PFSK-1 (cell line): ENCODE data around the gene SORT1.
A peak's percentile ranks its signal among the peaks of the same experiment; 100 is the strongest.

ENCODE experiments used
- FOXP2 ChIP-seq: optimal IDR thresholded peaks from 2 replicates; pipeline ENCODE3; 2011; ENCODE audit warnings: borderline replicate concordance, control low read depth, inconsistent platforms; ENCODE audit not compliant: insufficient read depth; ENCODE audit errors: extremely low read length, extremely low read depth
- POLR2AphosphoS5 ChIP-seq: IDR thresholded peaks from 2 replicates; pipeline ENCODE4 v1.6.1; 2012; ENCODE audit warnings: low read depth, mild to moderate bottlenecking, control low read depth, low read length, moderate library complexity
- REST ChIP-seq, 2 experiments: IDR thresholded peaks; 2 replicates each; pipeline versions ENCODE4 v1.6.1 to v1.8.0; 2011 to 2012; ENCODE audit warnings: low read depth in 2 of 2, low read length in 2 of 2, control low read depth in 1 of 2, inconsistent platforms in 1 of 2, mild to moderate bottlenecking in 1 of 2, moderate library complexity in 1 of 2; ENCODE audit not compliant: insufficient read depth in 1 of 2
- SIN3A ChIP-seq: IDR thresholded peaks from 2 replicates; pipeline ENCODE4 v1.6.1; 2012; ENCODE audit warnings: mild to moderate bottlenecking, low read length, moderate library complexity, borderline replicate concordance; ENCODE audit not compliant: insufficient read depth
- TAF1 ChIP-seq: IDR thresholded peaks from 2 replicates; pipeline ENCODE4 v1.6.1; 2012; ENCODE audit warnings: low read length, control low read depth, borderline replicate concordance; ENCODE audit not compliant: insufficient read depth

GRCh38 chr1:109277434-109278204 lies 120.1 kb downstream of the SORT1 start:
- TF ChIP-seq REST (IDR thresholded peaks at IDR 0.05; ENCODE audit: insufficient read depth in 1 of 2, low read depth in 2 of 2, low read length in 2 of 2): no peak
- TF ChIP-seq POLR2AphosphoS5: peak; percentile 39; the same call in 1 of the 2 replicates
- no peak for TF ChIP-seq SIN3A
- 0 out of 2 replicates have a peak, but pooled peaks have one; percentile 7 for TF ChIP-seq TAF1
- peak; percentile 80 for TF ChIP-seq FOXP2
